HepG2 (cell line): ENCODE results near the gene EFCAB11. TPM values are rescaled to one million over a fixed set of nuclear protein-coding genes. Genes with fewer than 3 reads are reported as not detected.

ENCODE experiments used
- ATAC-seq: fragments of 200-7000 bp; cut with Tn5 transposase; 3 replicates; pipeline ENCODE4 v1.9.1; 2020; ENCODE audit warnings: mild to moderate bottlenecking, moderate library complexity
- BruUV-seq: library from RNA; stranded (reverse); fragments of 400-500 nt; replicated peaks from 2 replicates; lab custom pipeline; 2021; lab: Mats Ljungman, UMichigan
- CTCF ChIA-PET: fragments of 300-600 bp; formaldehyde crosslinking; extraction: SDS; loops from one replicate; lab custom pipeline; 2021; ENCODE audit warnings: low total read pairs, inconsistent platforms, low intra/inter-chr PET ratio; lab: Yijun Ruan, JAX
- POLR2A ChIA-PET: fragments of 350-600 bp; sonication (Branson Sonifier 250); formaldehyde crosslinking; loops from one replicate; lab custom pipeline; 2020; ENCODE audit warnings: antibody characterized with exemption, inconsistent platforms; lab: Yijun Ruan, JAX
- DNase-seq: peaks from one replicate; pipeline ENCODE4 v3.0.0-alpha.2; 2015; ENCODE audit warnings: low spot score
- FAIRE-seq: peaks from 3 replicates; lab custom pipeline; 2011; peaks lifted over from hg19 to GRCh38; lab: Jason Lieb, UNC
- H2AFZ ChIP-seq: one replicate; pipeline ENCODE4 v1.6.1; 2011; ENCODE audit warnings: low read length, inconsistent platforms
- H3K27ac ChIP-seq: fragments of 300-600 bp; 3 replicates; pipeline ENCODE4 v1.8.0; 2011; ENCODE audit warnings: mixed run types, mild to moderate bottlenecking, mixed read lengths, low read length, inconsistent platforms; ENCODE audit not compliant: insufficient read depth; ENCODE audit errors: extremely low read length
- H3K27me3 ChIP-seq, 2 experiments: fragments of 200-600 bp in 1 of 2; 2 replicates in 1 of 2; 3 replicates in 1 of 2; pipeline versions ENCODE4 v1.6.0 to v1.8.0; 2011; ENCODE audit warnings: low read length in 2 of 2, mild to moderate bottlenecking in 2 of 2, moderate library complexity in 2 of 2, inconsistent platforms in 1 of 2; ENCODE audit not compliant: insufficient read depth in 2 of 2, control insufficient read depth in 1 of 2
- H3K36me3 ChIP-seq, 2 experiments: fragments of 200-600 bp in 1 of 2; replicated peaks in 1 of 2; 2 replicates in 1 of 2; 3 replicates in 1 of 2; pipeline versions ENCODE4 v1.5.1 to v1.8.0; 2011; ENCODE audit warnings: low read length in 2 of 2, inconsistent platforms in 1 of 2; ENCODE audit not compliant: insufficient read depth in 2 of 2, control insufficient read depth in 1 of 2
- H3K4me1 ChIP-seq: 2 replicates; pipeline ENCODE4 v1.5.1; 2012; ENCODE audit warnings: low read length, inconsistent platforms; ENCODE audit not compliant: insufficient read depth
- H3K4me2 ChIP-seq: 2 replicates; pipeline ENCODE4 v1.6.0; 2011; ENCODE audit warnings: low read depth, low read length, inconsistent platforms
- H3K4me3 ChIP-seq, 3 experiments: fragments of 200-600 bp in 1 of 3; sonication (generic), shearing (Covaris generic) in 1 of 3; replicated peaks in 1 of 3; 2 replicates each; pipeline ENCODE4 v1.5.1; 2011 to 2016; ENCODE audit warnings: low read length in 3 of 3, inconsistent platforms in 2 of 3, low read depth in 2 of 3, mild to moderate bottlenecking in 2 of 3, control low read depth in 1 of 3, mixed read lengths in 1 of 3; ENCODE audit not compliant: insufficient read depth in 1 of 3
- H3K79me2 ChIP-seq: one replicate; pipeline ENCODE4 v1.6.1; 2011; ENCODE audit warnings: low read length, inconsistent platforms; ENCODE audit not compliant: insufficient read depth
- H3K9ac ChIP-seq: 2 replicates; pipeline ENCODE4 v1.6.0; 2011; ENCODE audit warnings: mild to moderate bottlenecking, low read depth, low read length, inconsistent platforms; ENCODE audit not compliant: insufficient read depth
- H3K9me3 ChIP-seq: 2 replicates; pipeline ENCODE4 v1.5.1; 2012; ENCODE audit warnings: mild to moderate bottlenecking, low read length
- H4K20me1 ChIP-seq: 2 replicates; pipeline ENCODE4 v1.6.0; 2011; ENCODE audit warnings: inconsistent platforms, mild to moderate bottlenecking, low read length, moderate library complexity; ENCODE audit not compliant: insufficient read depth
- CEBPB ChIP-seq: IDR thresholded peaks from 2 replicates; pipeline ENCODE4 v1.6.1; 2011; ENCODE audit warnings: low read depth, low read length, improper control_type of control experiment, borderline replicate concordance
- CSRNP1 ChIP-seq: sonication (generic); formaldehyde crosslinking; IDR thresholded peaks from 2 replicates; pipeline ENCODE4 v1.8.1; 2023; ENCODE audit warnings: mild to moderate bottlenecking, missing genetic modification reagents
- ELF1 ChIP-seq: sonication (generic); formaldehyde crosslinking; IDR thresholded peaks from 2 replicates; pipeline ENCODE4 v1.4.0; 2020; ENCODE audit warnings: missing genetic modification reagents
- FOXA3 ChIP-seq: IDR thresholded peaks from 2 replicates; pipeline ENCODE4 v1.6.1; 2016; ENCODE audit warnings: missing genetic modification reagents, missing compliant biosample characterization
- KDM4B ChIP-seq: sonication (generic); formaldehyde crosslinking; IDR thresholded peaks from 2 replicates; pipeline ENCODE4 v1.4.0; 2020; ENCODE audit warnings: missing genetic modification reagents
- SMARCE1 ChIP-seq: fragments of 450-650 bp; IDR thresholded peaks from 2 replicates; pipeline ENCODE4 v1.6.1; 2017; ENCODE audit warnings: borderline replicate concordance
- ZBTB25 ChIP-seq: IDR thresholded peaks from 2 replicates; pipeline ENCODE4 v1.6.1; 2018; ENCODE audit warnings: missing genetic modification reagents
- ZNF143 ChIP-seq: sonication (generic); formaldehyde crosslinking; IDR thresholded peaks from 2 replicates; pipeline ENCODE4 v1.4.0; 2020; ENCODE audit warnings: missing genetic modification reagents
- ZNF326 ChIP-seq: sonication (generic); formaldehyde crosslinking; IDR thresholded peaks from 2 replicates; pipeline ENCODE4 v1.4.0; 2020; ENCODE audit warnings: missing genetic modification reagents, borderline replicate concordance
- WGBS: methylation state at CpG from one replicate; pipeline ENCODE4 v1.1.6; 2017; ENCODE audit warnings: low lambda C conversion rate; 5-methylcytosine and 5-hydroxymethylcytosine counted together
- in situ Hi-C: cut with HindIII; loops from 2 replicates; pipeline ENCODE4 v1.10.0; 2017; ENCODE audit warnings: low pct_unique_long_range_greater_than_20kb; ENCODE audit not compliant: extremely low pct_ligation_motif_present
- intact Hi-C: fragments of 100-400 bp; cut with micrococcal nuclease; formaldehyde crosslinking; loops from one replicate; pipeline ENCODE4 v1.10.0; 2022; ENCODE audit not compliant: unreplicated experiment
- polyA plus RNA-seq, 8 experiments: library from polyadenylated mRNA; depleted of rRNA in 3 of 8; stranded (reverse) in 7 of 8; unstranded in 1 of 8; fragments of >200 nt; fragmentation: Illumina TruSeq in 4 of 8; extraction: Trizol in 4 of 8; gene quantifications; 2 replicates each; pipeline versions ENCODE4 v1.2.1 to v1.2.3, GENCODE V29; 2011 to 2016; ENCODE audit warnings: low read depth in 4 of 8, missing spikeins in 1 of 8, mixed read lengths in 1 of 8; ENCODE audit not compliant: insufficient read depth in 1 of 8
- total RNA-seq, 5 experiments: library from RNA; depleted of rRNA; stranded (reverse); fragments of >200 nt; fragmentation: Illumina TruSeq; extraction: Trizol; gene quantifications; 2 replicates each; pipeline ENCODE4 v1.2.3, GENCODE V29; 2016; ENCODE audit warnings: low read depth in 1 of 5
- TF ChIP-seq, protein P1 (sequence below): IDR thresholded peaks from 2 replicates; pipeline ENCODE4 v1.6.1; 2016; ENCODE audit warnings: missing biosample characterization, missing genetic modification reagents, low read depth
- TF ChIP-seq, protein P2 (sequence below): sonication (generic); formaldehyde crosslinking; IDR thresholded peaks from 2 replicates; pipeline ENCODE4 v1.4.0; 2020; ENCODE audit warnings: missing genetic modification reagents

The EFCAB11 gene
- total and polyA plus RNA-seq, 2 of the 13 experiments (the other 11 are each of a cell fraction or from before 2014, with no cell fraction given) = 8.2 to 31.5 TPM

GRCh38 chr14:89757313-89757939 lies 197.1 kb downstream of the EFCAB11 start:
- 21% methylated on average over 5 of the region's 5 CpGs for WGBS
- CTCF ChIA-PET = no interaction called here

GRCh38 chr14:89755816-89756215 lies 198.7 kb downstream of the EFCAB11 start:
- POLR2A ChIA-PET = no interaction called here
- intact Hi-C loops = no loop called here
- no TSS peak for BruUV-seq
- TF ChIP-seq ELF1 (no peak), CSRNP1 (CRISPR knock-in tag) (no peak), SMARCE1 (no peak), ZNF326 (CRISPR knock-in tag) (no peak), ZNF143 (CRISPR knock-in tag) (no peak), FOXA3 (no peak)
- TF ChIP-seq, protein P1, sequence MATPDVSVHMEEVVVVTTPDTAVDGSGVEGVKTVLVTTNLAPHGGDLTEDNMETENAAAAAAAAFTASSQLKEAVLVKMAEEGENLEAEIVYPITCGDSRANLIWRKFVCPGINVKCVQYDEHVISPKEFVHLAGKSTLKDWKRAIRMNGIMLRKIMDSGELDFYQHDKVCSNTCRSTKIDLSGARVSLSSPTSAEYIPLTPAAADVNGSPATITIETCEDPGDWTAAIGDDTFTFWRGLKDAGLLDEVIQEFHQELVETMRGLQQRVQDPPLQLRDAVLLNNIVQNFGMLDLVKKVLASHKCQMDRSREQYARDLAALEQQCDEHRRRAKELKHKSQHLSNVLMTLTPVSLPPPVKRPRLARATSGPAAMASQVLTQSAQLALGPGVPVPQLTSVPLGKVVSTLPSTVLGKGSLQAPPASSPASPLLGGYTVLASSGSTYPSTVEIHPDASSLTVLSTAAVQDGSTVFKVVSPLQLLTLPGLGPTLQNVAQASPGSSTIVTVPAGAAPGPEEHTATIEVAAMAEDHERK (CRISPR knock-in tag) = no peak
- TF ChIP-seq, protein P2, sequence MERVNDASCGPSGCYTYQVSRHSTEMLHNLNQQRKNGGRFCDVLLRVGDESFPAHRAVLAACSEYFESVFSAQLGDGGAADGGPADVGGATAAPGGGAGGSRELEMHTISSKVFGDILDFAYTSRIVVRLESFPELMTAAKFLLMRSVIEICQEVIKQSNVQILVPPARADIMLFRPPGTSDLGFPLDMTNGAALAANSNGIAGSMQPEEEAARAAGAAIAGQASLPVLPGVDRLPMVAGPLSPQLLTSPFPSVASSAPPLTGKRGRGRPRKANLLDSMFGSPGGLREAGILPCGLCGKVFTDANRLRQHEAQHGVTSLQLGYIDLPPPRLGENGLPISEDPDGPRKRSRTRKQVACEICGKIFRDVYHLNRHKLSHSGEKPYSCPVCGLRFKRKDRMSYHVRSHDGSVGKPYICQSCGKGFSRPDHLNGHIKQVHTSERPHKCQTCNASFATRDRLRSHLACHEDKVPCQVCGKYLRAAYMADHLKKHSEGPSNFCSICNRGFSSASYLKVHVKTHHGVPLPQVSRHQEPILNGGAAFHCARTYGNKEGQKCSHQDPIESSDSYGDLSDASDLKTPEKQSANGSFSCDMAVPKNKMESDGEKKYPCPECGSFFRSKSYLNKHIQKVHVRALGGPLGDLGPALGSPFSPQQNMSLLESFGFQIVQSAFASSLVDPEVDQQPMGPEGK (CRISPR knock-in tag) = no peak

More at GRCh38 chr14:89757313-89757939, 197.1 kb downstream of the EFCAB11 start:
- BruUV-seq = no TSS peak
- H3K4me3 ChIP-seq = no peak overlapping the region
- no peak overlapping the region for H3K9ac ChIP-seq
- ATAC-seq = no peak
- DNase-seq = no peak
- no peaks in the 10 kb centered on the region for H3K9me3 ChIP-seq
- no peak overlapping the region for H3K4me2 ChIP-seq
- in situ Hi-C loops = loop anchor here (25.0 kb wide), 1 partner anchor 720 kb away; no protein-coding TSS in a partner anchor
- TF ChIP-seq CEBPB = peak; percentile 80
- TF ChIP-seq ZBTB25 (CRISPR knock-in tag) = no peak
- TF ChIP-seq KDM4B (CRISPR knock-in tag) = no peak
- TF ChIP-seq, all 625 proteins: peak for 1
- H3K27ac ChIP-seq = no peak overlapping the region
- H3K4me1 ChIP-seq = peaks cover 7% of the 10 kb centered on the region
- no peaks in the 10 kb centered on the region for H3K36me3 ChIP-seq
- no peak for FAIRE-seq
- POLR2A ChIA-PET = no interaction called here
- H3K27me3 ChIP-seq = peaks cover 3 to 13% of the 10 kb centered on the region in 2 experiments; a peak in 4 of 5 replicates
- no peaks in the 10 kb centered on the region for H4K20me1 ChIP-seq
- intact Hi-C loops = no loop called here
- no peaks in the 10 kb centered on the region for H3K79me2 ChIP-seq
- no peak overlapping the region for H2AFZ ChIP-seq

More at GRCh38 chr14:89755816-89756215, 198.7 kb downstream of the EFCAB11 start:
- no peak for FAIRE-seq
- Histone ChIP-seq H3K36me3 (no peaks in the 10 kb centered on the region), H3K4me2 (no peak overlapping the region), H3K4me1 (peaks cover 3% of the 10 kb centered on the region), H3K27ac (no peak overlapping the region), H3K4me3 (no peak overlapping the region), H3K79me2 (no peaks in the 10 kb centered on the region), H3K9ac (no peak overlapping the region), H3K27me3 (peaks cover 2 to 10% of the 10 kb centered on the region in 2 experiments; a peak in 4 of 5 replicates), H3K9me3 (no peaks in the 10 kb centered on the region), H4K20me1 (no peaks in the 10 kb centered on the region), H2AFZ (no peak overlapping the region)
- ATAC-seq = no peak
- no peak for DNase-seq
- WGBS = 29% methylated on average over 4 of the region's 4 CpGs
- in situ Hi-C loops = loop anchor here (25.0 kb wide), 1 partner anchor 719 kb away; no protein-coding TSS in a partner anchor
- CTCF ChIA-PET = no interaction called here
